KOPT-K1 (cell line): ENCODE data around the gene TBCD.

ENCODE experiments used
- H3K27ac ChIP-seq: fragments of 200-600 bp; sonication (generic); 2 replicates; pipeline ENCODE4 v1.5.1; 2016; ENCODE audit warnings: antibody characterized with exemption, mild to moderate bottlenecking, low read depth, low read length; ENCODE audit not compliant: poor library complexity, severe bottlenecking
- H3K36me3 ChIP-seq: fragments of 200-600 bp; sonication (generic); 2 replicates; pipeline ENCODE4 v1.5.1; 2017; ENCODE audit warnings: antibody characterized with exemption, mild to moderate bottlenecking, low read length, moderate library complexity; ENCODE audit not compliant: insufficient read depth
- H3K9me3 ChIP-seq: fragments of 200-600 bp; sonication (generic); 2 replicates; pipeline ENCODE4 v1.5.1; 2017; ENCODE audit warnings: antibody characterized with exemption, low read length, mild to moderate bottlenecking; ENCODE audit not compliant: insufficient read depth, poor library complexity, severe bottlenecking

The TBCD gene

GRCh38 chr17:82884341-82884969 is 132.6 kb downstream of the TBCD start:
- Histone ChIP-seq H3K36me3 (peaks cover 36% of the 10 kb centered on the region), H3K27ac (peak overlapping the region; percentile 88), H3K9me3 (no peaks in the 10 kb centered on the region)

GRCh38 chr17:82884970-82885353 is 133.1 kb downstream of the TBCD start:
- Histone ChIP-seq H3K36me3 (peaks cover 36% of the 10 kb centered on the region), H3K9me3 (no peaks in the 10 kb centered on the region), H3K27ac (peak overlapping the region; percentile 88)

GRCh38 chr17:82887255-82888164 is 135.6 kb downstream of the TBCD start:
- Histone ChIP-seq H3K27ac (peak overlapping the region; percentile 45), H3K36me3 (peaks cover 58% of the 10 kb centered on the region), H3K9me3 (no peaks in the 10 kb centered on the region)

GRCh38 chr17:82888583-82889495 is 137.0 kb downstream of the TBCD start:
- H3K9me3 ChIP-seq: no peaks in the 10 kb centered on the region
- peak overlapping the region; percentile 45 for H3K27ac ChIP-seq

GRCh38 chr17:82889496-82890338 is 137.9 kb downstream of the TBCD start:
- Histone ChIP-seq H3K36me3 (peaks cover 80% of the 10 kb centered on the region), H3K27ac (no peak overlapping the region), H3K9me3 (no peaks in the 10 kb centered on the region)

More at GRCh38 chr17:82888583-82889495, 137.0 kb downstream of the TBCD start:
- H3K36me3 ChIP-seq: peaks cover 71% of the 10 kb centered on the region

GRCh38 chr17:82890339-82890730 is 138.5 kb downstream of the TBCD start:
- Histone ChIP-seq H3K36me3 (peaks cover 86% of the 10 kb centered on the region), H3K27ac (no peak overlapping the region), H3K9me3 (no peaks in the 10 kb centered on the region)

GRCh38 chr17:82890926-82891678 is 139.2 kb downstream of the TBCD start:
- no peaks in the 10 kb centered on the region for H3K9me3 ChIP-seq
- H3K27ac ChIP-seq: no peak overlapping the region
- H3K36me3 ChIP-seq: peaks cover 94% of the 10 kb centered on the region

GRCh38 chr17:82891911-82892310 is 140.0 kb downstream of the TBCD start:
- peaks cover 99% of the 10 kb centered on the region for H3K36me3 ChIP-seq
- H3K9me3 ChIP-seq: no peaks in the 10 kb centered on the region
- H3K27ac ChIP-seq: no peak overlapping the region

- Histone ChIP-seq H3K27ac (peak overlapping the region; percentile 40), H3K9me3 (no peaks in the 10 kb centered on the region), H3K36me3 (peaks cover 100% of the 10 kb centered on the region)
Measured at GRCh38 chr17:82892899-82893565, 141.2 kb downstream of the TBCD start.

GRCh38 chr17:82893779-82894178 is 141.9 kb downstream of the TBCD start:
- Histone ChIP-seq H3K27ac (peak overlapping the region; percentile 40), H3K9me3 (no peaks in the 10 kb centered on the region), H3K36me3 (peaks cover 100% of the 10 kb centered on the region)

GRCh38 chr17:82894389-82894788 is 142.5 kb downstream of the TBCD start:
- H3K36me3 ChIP-seq: peaks cover 100% of the 10 kb centered on the region
- H3K9me3 ChIP-seq: no peaks in the 10 kb centered on the region
- no peak overlapping the region for H3K27ac ChIP-seq

- Histone ChIP-seq H3K9me3 (no peaks in the 10 kb centered on the region), H3K36me3 (peaks cover 96% of the 10 kb centered on the region), H3K27ac (no peak overlapping the region)
Measured at GRCh38 chr17:82895087-82895486, 143.2 kb downstream of the TBCD start.
